Neural progenitor cell (in vitro differentiated cells): ENCODE data around the gene RBCK1. TPM values are rescaled to one million over a fixed set of nuclear protein-coding genes. Genes with fewer than 3 reads are reported as not detected.

Experiments
- DNase-seq: peaks from one replicate; pipeline ENCODE4 v3.0.0-alpha.2; 2016; ENCODE audit warnings: low spot score
- H2AFZ ChIP-seq: fragments of 200-600 bp; sonication (generic); replicated peaks from 2 replicates; pipeline ENCODE4 v1.6.1; 2016; ENCODE audit warnings: antibody characterized with exemption
- H3F3A ChIP-seq: fragments of 200-600 bp; sonication (generic); 2 replicates; pipeline ENCODE4 v1.6.1; 2016; ENCODE audit warnings: antibody characterized with exemption, low read depth
- H3K27ac ChIP-seq: fragments of 200-600 bp; sonication (generic); 2 replicates; pipeline ENCODE4 v1.5.1; 2016; ENCODE audit warnings: mild to moderate bottlenecking
- H3K27me3 ChIP-seq: fragments of 200-600 bp; sonication (generic); 2 replicates; pipeline ENCODE4 v1.6.1; 2016; ENCODE audit warnings: mild to moderate bottlenecking, moderate library complexity
- H3K36me3 ChIP-seq: fragments of 200-600 bp; sonication (generic); 2 replicates; pipeline ENCODE4 v1.5.1; 2016
- H3K4me1 ChIP-seq: fragments of 200-600 bp; sonication (generic); 2 replicates; pipeline ENCODE4 v1.6.1; 2016; ENCODE audit warnings: mixed run types
- H3K4me2 ChIP-seq: fragments of 200-600 bp; sonication (generic); 2 replicates; pipeline ENCODE4 v1.6.1; 2016
- H3K4me3 ChIP-seq: fragments of 200-600 bp; sonication (generic); 2 replicates; pipeline ENCODE4 v1.5.1; 2016
- H3K79me2 ChIP-seq: fragments of 200-600 bp; sonication (generic); 2 replicates; pipeline ENCODE4 v1.6.1; 2016; ENCODE audit warnings: low read depth
- H3K9ac ChIP-seq: fragments of 200-600 bp; sonication (generic); 2 replicates; pipeline ENCODE4 v1.6.1; 2016
- H3K9me3 ChIP-seq: fragments of 200-600 bp; sonication (generic); 2 replicates; pipeline ENCODE4 v1.5.1; 2016; ENCODE audit warnings: low read depth
- H4K20me1 ChIP-seq: fragments of 200-600 bp; sonication (generic); 2 replicates; pipeline ENCODE4 v1.6.1; 2016; ENCODE audit warnings: low read depth
- H3K27ac Mint-ChIP-seq: 3 replicates; pipeline ENCODE4 v1.8.0; 2021; ENCODE audit warnings: mixed read lengths
- H3K27me3 Mint-ChIP-seq: 2 replicates; pipeline ENCODE4 v1.8.0; 2022; ENCODE audit warnings: low read depth, mild to moderate bottlenecking, inconsistent platforms, moderate library complexity, mixed read lengths; ENCODE audit not compliant: insufficient read depth
- H3K36me3 Mint-ChIP-seq: 3 replicates; pipeline ENCODE4 v1.8.0; 2021; ENCODE audit warnings: mixed read lengths
- H3K4me1 Mint-ChIP-seq: 3 replicates; pipeline ENCODE4 v1.8.0; 2021; ENCODE audit warnings: mixed read lengths
- H3K4me3 Mint-ChIP-seq: 3 replicates; pipeline ENCODE4 v1.8.0; 2021; ENCODE audit warnings: mild to moderate bottlenecking, moderate library complexity, mixed read lengths
- H3K9me3 Mint-ChIP-seq: 3 replicates; pipeline ENCODE4 v1.8.0; 2020; ENCODE audit warnings: mixed read lengths
- CTCF ChIP-seq: fragments of 200-600 bp; sonication (generic); IDR thresholded peaks from 2 replicates; pipeline ENCODE4 v1.5.1; 2017; ENCODE audit warnings: antibody characterized with exemption, mild to moderate bottlenecking
- EZH2 ChIP-seq: fragments of 200-600 bp; sonication (generic); IDR thresholded peaks from 2 replicates; pipeline ENCODE4 v1.6.1; 2017; ENCODE audit warnings: antibody characterized with exemption, mild to moderate bottlenecking, moderate library complexity
- EZH2phosphoT487 ChIP-seq: fragments of 200-600 bp; sonication (generic); IDR thresholded peaks from 2 replicates; pipeline ENCODE4 v1.6.1; 2017; ENCODE audit warnings: antibody characterized with exemption
- small RNA-seq: library from RNA; depleted of rRNA; stranded (forward); fragments of <200 nt; gene quantifications from one replicate; pipeline ENCODE3, GENCODE V24; 2015
- total RNA-seq: library from RNA; depleted of rRNA; stranded (reverse); fragments of >200 nt; gene quantifications from 2 replicates; pipeline ENCODE4 v1.2.3, GENCODE V29; 2015; ENCODE audit warnings: low replicate concordance

Gene RBCK1
- total RNA-seq, 1 donor from 2014 or later: 24.3 TPM

DNA sequence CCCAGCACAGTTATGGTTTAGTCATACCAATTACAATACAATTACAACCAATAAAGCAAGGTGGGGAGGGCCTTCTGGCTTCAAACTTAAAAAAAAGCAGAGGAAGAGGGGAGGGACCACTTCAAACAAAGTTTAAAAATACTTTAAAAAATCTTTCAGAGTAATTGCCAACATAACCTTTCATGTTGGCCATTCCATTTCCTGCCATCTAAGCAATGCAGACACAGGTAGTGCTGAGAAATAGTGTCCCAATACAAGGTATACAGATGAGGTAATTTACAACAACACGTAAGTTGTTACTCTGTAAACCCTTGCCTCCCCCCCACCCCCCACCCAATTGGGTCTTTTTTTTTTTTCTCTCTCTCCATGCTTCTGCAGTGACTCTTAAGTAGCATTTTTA is 73.1 kb downstream of the RBCK1 start:
- H3K4me3 Mint-ChIP-seq: no peak overlapping the region
- no peak for TF ChIP-seq CTCF
- TF ChIP-seq EZH2: no peak
- TF ChIP-seq EZH2phosphoT487: no peak
- Histone ChIP-seq H3K9me3 (no peaks in the 10 kb centered on the region), H3K36me3 (peaks cover 6% of the 10 kb centered on the region), H4K20me1 (peaks cover 18% of the 10 kb centered on the region), H3K4me3 (no peak overlapping the region), H2AFZ (no peak overlapping the region), H3K4me1 (no peaks in the 10 kb centered on the region), H3K4me2 (no peak overlapping the region), H3F3A (peaks cover 31% of the 10 kb centered on the region), H3K27me3 (no peaks in the 10 kb centered on the region), H3K27ac (no peak overlapping the region), H3K79me2 (no peaks in the 10 kb centered on the region), H3K9ac (no peak overlapping the region)
- H3K9me3 Mint-ChIP-seq: no peaks in the 10 kb centered on the region
- DNase-seq: no peak
- no peaks in the 10 kb centered on the region for H3K4me1 Mint-ChIP-seq
- H3K27me3 Mint-ChIP-seq: no peaks in the 10 kb centered on the region
- H3K27ac Mint-ChIP-seq: no peak overlapping the region
- peaks cover 35% of the 10 kb centered on the region for H3K36me3 Mint-ChIP-seq

Small RNAs within 50 kb of the gene (small RNA-seq; reads per million reads assigned to genes)
- gene RF00019: not detected

Other genes starting within 250 kb of the RBCK1 start
- gene DEFB128, start 218.6 kb upstream of the RBCK1 start, total RNA-seq: not detected in 2 replicates
- gene DEFB129, start 181.0 kb upstream of the RBCK1 start, total RNA-seq: not detected in 2 replicates
- gene DEFB132, start 150.6 kb upstream of the RBCK1 start, total RNA-seq: not detected in 2 replicates
- gene C20orf96, start 117.5 kb upstream of the RBCK1 start, total RNA-seq: 5.0 and 6.0 TPM in 2 replicates
- gene ZCCHC3, start 110.7 kb upstream of the RBCK1 start, total RNA-seq: 24.2 and 43.4 TPM in 2 replicates
- 5.3 and 26.6 TPM in 2 replicates for gene SOX12, start 82.7 kb upstream of the RBCK1 start, total RNA-seq
- 8.8 and 20.1 TPM in 2 replicates for gene NRSN2, start 61.2 kb upstream of the RBCK1 start, total RNA-seq
- gene TRIB3, start 27.5 kb upstream of the RBCK1 start, total RNA-seq: 0.43 and 3.7 TPM in 2 replicates
- 23.2 and 24.4 TPM in 2 replicates for gene TBC1D20, start 54.2 kb downstream of the RBCK1 start, total RNA-seq
- 310 and 599 TPM in 2 replicates for gene CSNK2A1, start 135.5 kb downstream of the RBCK1 start, total RNA-seq
- 0.07 and 1.4 TPM in 2 replicates for gene TCF15, start 202.0 kb downstream of the RBCK1 start, total RNA-seq
- 6.8 and 12.8 TPM in 2 replicates for gene SRXN1, start 244.9 kb downstream of the RBCK1 start, total RNA-seq